HCT116 (cell line): Measurements from ENCODE around the gene CAMSAP1. TPM values are rescaled to one million over a fixed set of nuclear protein-coding genes. Genes with fewer than 3 reads are reported as not detected.

Source experiments
- ATAC-seq: fragments of 200-7000 bp; cut with Tn5 transposase; 2 replicates; pipeline ENCODE4 v1.9.1; 2020; ENCODE audit warnings: mild to moderate bottlenecking, moderate library complexity
- BruUV-seq: library from RNA; stranded (reverse); fragments of 400-500 nt; replicated peaks from 2 replicates; lab custom pipeline; 2021; lab: Mats Ljungman, UMichigan
- CTCF ChIA-PET: fragments of 300-600 bp; sonication (Branson Sonifier 250); formaldehyde crosslinking; loops from one replicate; lab custom pipeline; 2021; ENCODE audit warnings: antibody characterized with exemption; lab: Charles Lee
- POLR2A ChIA-PET: fragments of 300-600, 350-600 bp; sonication (Branson Sonifier 250); formaldehyde crosslinking; loops from one replicate; lab custom pipeline; 2021; ENCODE audit warnings: antibody characterized with exemption; lab: Charles Lee
- RAD21 ChIA-PET, 2 experiments: fragments of 300-600 bp; sonication (Branson Sonifier 250); formaldehyde crosslinking; loops; one replicate each; lab custom pipeline; 2023; ENCODE audit warnings: low total read pairs in 2 of 2; ENCODE audit not compliant: uncharacterized antibody in 2 of 2, unreplicated experiment in 2 of 2, low non-redundant PET in 1 of 2; lab: Charles Lee
- DNase-seq: peaks from one replicate; pipeline ENCODE4 v3.0.0-alpha.2; 2010; ENCODE audit warnings: low read depth, low spot score
- H2AFZ ChIP-seq: fragments of 200-600 bp; shearing (Covaris generic), sonication (generic); 2 replicates; pipeline ENCODE4 v1.6.1; 2017; ENCODE audit warnings: low read depth, mixed run types, mixed read lengths, antibody characterized with exemption, low read length; ENCODE audit not compliant: poor library complexity, severe bottlenecking
- H3K27ac ChIP-seq: 2 replicates; pipeline ENCODE4 v1.5.1; 2012; ENCODE audit warnings: low read depth, low read length
- H3K27me3 ChIP-seq: fragments of 200-600 bp; sonication (generic); 2 replicates; pipeline ENCODE4 v1.6.1; 2016; ENCODE audit warnings: mixed run types, low read length, mixed read lengths; ENCODE audit not compliant: insufficient read depth
- H3K36me3 ChIP-seq, 2 experiments: fragments of 200-500 bp in 1 of 2; fragments of 200-600 bp in 1 of 2; sonication (Bioruptor generic) in 1 of 2; sonication (generic) in 1 of 2; 2 replicates each; pipeline versions ENCODE4 v1.5.1 to v1.6.1; 2014 to 2016; ENCODE audit warnings: low read length in 2 of 2, inconsistent platforms in 1 of 2, mixed read lengths in 1 of 2, mixed run types in 1 of 2; ENCODE audit not compliant: insufficient read depth in 2 of 2, control insufficient read depth in 1 of 2
- H3K4me1 ChIP-seq, 2 experiments: fragments of 200-600 bp in 1 of 2; sonication (generic) in 1 of 2; 2 replicates each; pipeline versions ENCODE4 v1.5.1 to v1.6.1; 2012 to 2017; ENCODE audit warnings: low read length in 2 of 2, inconsistent platforms in 1 of 2, mild to moderate bottlenecking in 1 of 2, mixed read lengths in 1 of 2, mixed run types in 1 of 2, moderate library complexity in 1 of 2; ENCODE audit not compliant: insufficient read depth in 2 of 2, control insufficient read depth in 1 of 2
- H3K4me2 ChIP-seq: fragments of 200-600 bp; sonication (generic); 2 replicates; pipeline ENCODE4 v1.6.1; 2017; ENCODE audit warnings: mixed run types, low read length, mixed read lengths
- H3K4me3 ChIP-seq, 2 experiments: fragments of 200-600 bp in 1 of 2; sonication (generic) in 1 of 2; replicated peaks in 1 of 2; 2 replicates each; pipeline ENCODE4 v1.5.1; 2011 to 2016; ENCODE audit warnings: low read length in 2 of 2, control low read depth in 1 of 2, low read depth in 1 of 2, mild to moderate bottlenecking in 1 of 2, mixed read lengths in 1 of 2, mixed run types in 1 of 2
- H3K79me2 ChIP-seq: fragments of 200-600 bp; sonication (generic); 2 replicates; pipeline ENCODE4 v1.6.1; 2017; ENCODE audit warnings: mild to moderate bottlenecking, mixed run types, low read length, moderate library complexity, mixed read lengths; ENCODE audit not compliant: insufficient read depth
- H3K9ac ChIP-seq: fragments of 200-600 bp; sonication (generic); 2 replicates; pipeline ENCODE4 v1.6.1; 2016; ENCODE audit warnings: low read length, mixed read lengths
- H3K9me2 ChIP-seq: fragments of 200-600 bp; sonication (generic), shearing (Covaris generic); 2 replicates; pipeline ENCODE4 v1.6.1; 2017; ENCODE audit warnings: mixed run types, mild to moderate bottlenecking, moderate library complexity; ENCODE audit not compliant: insufficient read depth
- H3K9me3 ChIP-seq, 2 experiments: fragments of 200-500 bp in 1 of 2; fragments of 200-600 bp in 1 of 2; sonication (Bioruptor generic) in 1 of 2; sonication (generic) in 1 of 2; 2 replicates each; pipeline ENCODE4 v1.6.1; 2014 to 2017; ENCODE audit warnings: low read length in 2 of 2, mixed read lengths in 2 of 2, inconsistent platforms in 1 of 2, low read depth in 1 of 2, mild to moderate bottlenecking in 1 of 2, mixed run types in 1 of 2, moderate library complexity in 1 of 2; ENCODE audit not compliant: control insufficient read depth in 1 of 2, insufficient read depth in 1 of 2
- H4K20me1 ChIP-seq: fragments of 200-600 bp; sonication (generic), shearing (Covaris generic); 2 replicates; pipeline ENCODE4 v1.6.1; 2017; ENCODE audit warnings: mixed run types, mild to moderate bottlenecking, moderate library complexity; ENCODE audit not compliant: insufficient read depth
- CEBPB ChIP-seq: IDR thresholded peaks from 2 replicates; pipeline ENCODE4 v1.6.1; 2012; ENCODE audit warnings: low read depth
- ELF1 ChIP-seq: IDR thresholded peaks from 2 replicates; pipeline ENCODE4 v1.6.1; 2012; ENCODE audit warnings: low read depth, borderline replicate concordance
- EZH2 ChIP-seq: fragments of 200-600 bp; sonication (generic); IDR thresholded peaks from 2 replicates; pipeline ENCODE4 v1.6.1; 2017; ENCODE audit warnings: antibody characterized with exemption, mixed run types
- EZH2phosphoT487 ChIP-seq: fragments of 200-600 bp; IDR thresholded peaks from 2 replicates; pipeline ENCODE4 v1.6.1; 2018; ENCODE audit warnings: antibody characterized with exemption, borderline replicate concordance
- JUND ChIP-seq: IDR thresholded peaks from 2 replicates; pipeline ENCODE4 v1.6.1; 2012
- POLR2AphosphoS5 ChIP-seq: IDR thresholded peaks from 2 replicates; pipeline ENCODE4 v1.6.1; 2011; ENCODE audit warnings: mild to moderate bottlenecking, low read depth, low read length, moderate library complexity
- RAD21 ChIP-seq: IDR thresholded peaks from 2 replicates; pipeline ENCODE4 v1.6.1; 2012; ENCODE audit warnings: low read depth, mild to moderate bottlenecking
- REST ChIP-seq: IDR thresholded peaks from 2 replicates; pipeline ENCODE4 v1.6.1; 2012; ENCODE audit warnings: low read depth
- SIN3A ChIP-seq: IDR thresholded peaks from 2 replicates; pipeline ENCODE4 v1.6.1; 2012; ENCODE audit warnings: low read depth
- SRF ChIP-seq: IDR thresholded peaks from 2 replicates; pipeline ENCODE4 v1.6.1; 2012; ENCODE audit warnings: low read depth
- TCF7L2 ChIP-seq: IDR thresholded peaks from 2 replicates; pipeline ENCODE4 v1.7.0; 2011; ENCODE audit warnings: borderline replicate concordance, inconsistent platforms; ENCODE audit not compliant: insufficient read depth, insufficient read length; ENCODE audit errors: extremely low read depth
- ZBTB33 ChIP-seq: IDR thresholded peaks from 2 replicates; pipeline ENCODE4 v1.6.1; 2011; ENCODE audit warnings: mild to moderate bottlenecking, low read length, moderate library complexity; ENCODE audit not compliant: insufficient replicate concordance; ENCODE audit errors: extremely low read depth
- ZFX ChIP-seq: fragments of 450-650 bp; IDR thresholded peaks from 2 replicates; pipeline ENCODE4 v1.6.1; 2017
- ZNF274 ChIP-seq: fragments of 200-500 bp; sonication (Bioruptor generic); IDR thresholded peaks from 2 replicates; pipeline ENCODE4 v1.6.1; 2014; ENCODE audit warnings: mild to moderate bottlenecking, low read depth, low read length, inconsistent platforms
- intact Hi-C: fragments of 100-400 bp; cut with micrococcal nuclease; formaldehyde crosslinking; loops from 2 replicates; pipeline ENCODE4 v1.10.0; 2022
- total RNA-seq: library from RNA; stranded (reverse); gene quantifications from one replicate; pipeline ENCODE4 v1.2.1, GENCODE V29; 2021; ENCODE audit not compliant: unreplicated experiment
- TF ChIP-seq, protein P1 (sequence below): IDR thresholded peaks from 2 replicates; pipeline ENCODE4 v1.6.1; 2012

The CAMSAP1 gene
- total RNA-seq, 1 experiment from 2014 or later = 33.1 TPM

GRCh38 chr9:135840107-135840506 lies 67.2 kb downstream of the CAMSAP1 start:
- CTCF ChIA-PET = no interaction called here
- ATAC-seq = no peak
- peaks cover 37% of the 10 kb centered on the region; the same call in 1 of the 2 replicates for H3K79me2 ChIP-seq
- RAD21 ChIA-PET = no interaction called here
- H3K9me2 ChIP-seq = no peaks in the 10 kb centered on the region
- no peak overlapping the region for H3K9ac ChIP-seq
- H4K20me1 ChIP-seq = no peaks in the 10 kb centered on the region; the same call in 1 of the 2 replicates
- intact Hi-C loops = no loop called here
- H3K36me3 ChIP-seq = no peaks in the 10 kb centered on the region
- H3K9me3 ChIP-seq = no peaks in the 10 kb centered on the region
- TF ChIP-seq ZNF274 (no peak), TCF7L2 (no peak), RAD21 (no peak), SIN3A (no peak), SRF (no peak), EZH2 (no peak), CEBPB (no peak), ELF1 (no peak), ZFX (no peak), EZH2phosphoT487 (no peak), JUND (no peak), POLR2AphosphoS5 (no peak), REST (no peak), ZBTB33 (no peak)
- TF ChIP-seq, protein P1, sequence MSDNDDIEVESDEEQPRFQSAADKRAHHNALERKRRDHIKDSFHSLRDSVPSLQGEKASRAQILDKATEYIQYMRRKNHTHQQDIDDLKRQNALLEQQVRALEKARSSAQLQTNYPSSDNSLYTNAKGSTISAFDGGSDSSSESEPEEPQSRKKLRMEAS = no peak
- no peak for DNase-seq
- no peaks in the 10 kb centered on the region for H3K27me3 ChIP-seq
- H3K4me2 ChIP-seq = no peak overlapping the region
- BruUV-seq = no TSS peak
- no peak overlapping the region for H2AFZ ChIP-seq
- H3K27ac ChIP-seq = no peak overlapping the region
- H3K4me3 ChIP-seq = no peak overlapping the region
- POLR2A ChIA-PET = no interaction called here
- no peaks in the 10 kb centered on the region for H3K4me1 ChIP-seq
